Measurements from ENCODE around the gene TNNC1. TPM values are rescaled to one million over a fixed set of nuclear protein-coding genes. Genes with fewer than 3 reads are reported as not detected.

Gene TNNC1
- total and polyA plus RNA-seq, 2 of the 13 experiments (the other 11 are each of a cell fraction or from before 2014, with no cell fraction given) = 11.8 to 36.4 TPM

DNA sequence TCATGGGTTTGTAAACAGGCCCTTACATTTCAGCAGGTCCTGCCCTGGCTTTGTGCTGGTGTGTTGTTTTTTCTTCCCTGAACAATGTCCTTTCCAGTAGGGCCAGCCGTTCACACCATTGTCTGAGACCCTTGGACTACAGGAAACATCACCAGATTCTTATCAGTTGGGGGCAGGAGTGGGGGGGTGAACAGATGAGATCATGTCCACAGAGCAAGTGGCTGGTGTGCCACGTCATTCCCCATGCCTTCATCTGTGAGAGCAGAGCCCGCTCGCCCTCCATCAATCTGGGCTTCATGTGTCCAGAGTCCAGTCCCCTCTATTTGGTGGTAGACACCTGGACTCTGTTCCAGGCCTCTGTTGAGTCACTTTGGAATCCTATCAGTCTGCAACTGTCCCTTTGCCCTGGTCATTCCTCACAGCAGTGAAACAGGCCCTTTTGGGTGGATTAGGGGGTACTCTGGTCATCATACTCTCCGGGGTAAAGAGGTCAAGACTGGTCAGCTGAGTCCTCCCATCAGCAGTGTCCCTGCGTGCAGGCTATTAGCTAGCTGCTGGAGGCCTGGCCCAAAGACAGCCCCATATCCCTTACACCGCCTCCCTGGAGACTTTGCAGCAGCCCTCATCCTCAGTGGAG lies 23.9 kb downstream of the TNNC1 start (continued):
- 0 out of 2 replicates have a peak, but pooled peaks have one; percentile 6 for TF ChIP-seq ZBTB4 (CRISPR knock-in tag; IDR thresholded peaks at IDR 0.05; ENCODE audit: borderline replicate concordance)
- TF ChIP-seq ZNF768 (CRISPR knock-in tag; IDR thresholded peaks at IDR 0.05) = no peak
- peak; percentile 57; the same call in 1 of the 2 replicates for TF ChIP-seq CBX5 (CRISPR knock-in tag; IDR thresholded peaks at IDR 0.05; ENCODE audit: borderline replicate concordance)
- TF ChIP-seq ZFX (CRISPR knock-in tag; IDR thresholded peaks at IDR 0.05; ENCODE audit: low read depth) = peak; percentile 84
- TF ChIP-seq ZNF234 (CRISPR knock-in tag; conservative IDR thresholded peaks at IDR 0.05) = no peak
- peak; percentile 89; the same call in 1 of the 2 replicates for TF ChIP-seq NCOR1 (IDR thresholded peaks at IDR 0.05; ENCODE audit: borderline replicate concordance, low read length)
- peak in 1 of 2 experiments; percentile 26; a peak in 1 of 4 replicates for TF ChIP-seq NR2F1 (CRISPR knock-in tag; IDR thresholded peaks at IDR 0.05)
- TF ChIP-seq TOPORS (CRISPR knock-in tag; IDR thresholded peaks at IDR 0.05) = no peak
- peak; percentile 81; the same call in 1 of the 2 replicates for TF ChIP-seq ZNF580 (CRISPR knock-in tag; IDR thresholded peaks at IDR 0.05; ENCODE audit: borderline replicate concordance, low read depth)
- no peak for TF ChIP-seq CBX2 (IDR thresholded peaks at IDR 0.05; ENCODE audit: low read depth, low read length)
- no peak for TF ChIP-seq CBX2 (CRISPR knock-in tag; IDR thresholded peaks at IDR 0.05; ENCODE audit: low read depth)
- no peak for TF ChIP-seq BCLAF1 (IDR thresholded peaks at IDR 0.05)
- TF ChIP-seq STAT5B (CRISPR knock-in tag; IDR thresholded peaks at IDR 0.05) = no peak
- no peak; the same call in 1 of the 2 replicates for TF ChIP-seq SIN3A (IDR thresholded peaks at IDR 0.05; ENCODE audit: borderline replicate concordance, low read depth, low read length)
- TF ChIP-seq KAT8 (CRISPR knock-in tag; IDR thresholded peaks at IDR 0.05) = peak; percentile 48
- TF ChIP-seq ZSCAN25 (CRISPR knock-in tag; IDR thresholded peaks at IDR 0.05) = peak; percentile 79
- peak; percentile 58; the same call in 1 of the 2 replicates for TF ChIP-seq SIX1 (CRISPR knock-in tag; IDR thresholded peaks at IDR 0.05; ENCODE audit: borderline replicate concordance)
- TF ChIP-seq ATF1 (CRISPR knock-in tag; IDR thresholded peaks at IDR 0.05) = peak; percentile 85
- TF ChIP-seq REPIN1 (CRISPR knock-in tag; IDR thresholded peaks at IDR 0.05; ENCODE audit: borderline replicate concordance, low read depth) = peak; percentile 48; the same call in 1 of the 2 replicates
- TF ChIP-seq ZNF350 (CRISPR knock-in tag; IDR thresholded peaks at IDR 0.05; ENCODE audit: borderline replicate concordance, low read depth) = peak; percentile 66
- TF ChIP-seq KLF12 (CRISPR knock-in tag; IDR thresholded peaks at IDR 0.05; ENCODE audit: borderline replicate concordance) = no peak
- TF ChIP-seq ZNF337 (CRISPR knock-in tag; IDR thresholded peaks at IDR 0.05; ENCODE audit: borderline replicate concordance, low read depth) = peak; percentile 65; the same call in 1 of the 2 replicates
- no peak for TF ChIP-seq TBP (CRISPR knock-in tag; IDR thresholded peaks at IDR 0.05)
- no peak for TF ChIP-seq RBFOX2 (IDR thresholded peaks at IDR 0.05; ENCODE audit: low read depth, low read length)

All from HepG2 (cell line).